ENCODE data around the gene INSIG1.

Gene INSIG1

GRCh38 chr7:155268211-155268610 is 29.5 kb upstream of the INSIG1 start:
- Histone ChIP-seq H3K36me3 (ENCODE audit: control insufficient read depth, insufficient read depth, low read length) (no peaks in the 10 kb centered on the region), H3K4me1 (ENCODE audit: control insufficient read depth, insufficient read depth, low read length) (no peaks in the 10 kb centered on the region), H3K27me3 (ENCODE audit: control insufficient read depth, insufficient read depth, low read length) (peaks cover 11% of the 10 kb centered on the region), H3K4me3 (ENCODE audit: low read length) (no peak overlapping the region), H3K9me3 (ENCODE audit: control insufficient read depth, low read length) (no peaks in the 10 kb centered on the region), H3K9ac (ENCODE audit: low read length) (no peak overlapping the region)

GRCh38 chr7:155268921-155269650 is 28.6 kb upstream of the INSIG1 start:
- Histone ChIP-seq H3K9me3 (ENCODE audit: control insufficient read depth, low read length) (no peaks in the 10 kb centered on the region), H3K27me3 (ENCODE audit: control insufficient read depth, insufficient read depth, low read length) (peaks cover 3% of the 10 kb centered on the region), H3K36me3 (ENCODE audit: control insufficient read depth, insufficient read depth, low read length) (no peaks in the 10 kb centered on the region), H3K4me1 (ENCODE audit: control insufficient read depth, insufficient read depth, low read length) (no peaks in the 10 kb centered on the region), H3K9ac (ENCODE audit: low read length) (no peak overlapping the region), H3K4me3 (ENCODE audit: low read length) (no peak overlapping the region)

GRCh38 chr7:155269766-155270585 is 27.7 kb upstream of the INSIG1 start:
- Histone ChIP-seq H3K36me3 (ENCODE audit: control insufficient read depth, insufficient read depth, low read length) (no peaks in the 10 kb centered on the region), H3K27me3 (ENCODE audit: control insufficient read depth, insufficient read depth, low read length) (no peaks in the 10 kb centered on the region), H3K9me3 (ENCODE audit: control insufficient read depth, low read length) (no peaks in the 10 kb centered on the region), H3K9ac (ENCODE audit: low read length) (no peak overlapping the region), H3K4me1 (ENCODE audit: control insufficient read depth, insufficient read depth, low read length) (no peaks in the 10 kb centered on the region), H3K4me3 (ENCODE audit: low read length) (no peak overlapping the region)

GRCh38 chr7:155270861-155271260 is 26.8 kb upstream of the INSIG1 start:
- Histone ChIP-seq H3K27me3 (ENCODE audit: control insufficient read depth, insufficient read depth, low read length) (no peaks in the 10 kb centered on the region), H3K4me3 (ENCODE audit: low read length) (no peak overlapping the region), H3K4me1 (ENCODE audit: control insufficient read depth, insufficient read depth, low read length) (no peaks in the 10 kb centered on the region), H3K36me3 (ENCODE audit: control insufficient read depth, insufficient read depth, low read length) (no peaks in the 10 kb centered on the region), H3K9ac (ENCODE audit: low read length) (no peak overlapping the region), H3K9me3 (ENCODE audit: control insufficient read depth, low read length) (no peaks in the 10 kb centered on the region)

- Histone ChIP-seq H3K9me3 (ENCODE audit: control insufficient read depth, low read length) (no peaks in the 10 kb centered on the region), H3K9ac (ENCODE audit: low read length) (no peak overlapping the region), H3K4me1 (ENCODE audit: control insufficient read depth, insufficient read depth, low read length) (peaks cover 6% of the 10 kb centered on the region), H3K4me3 (ENCODE audit: low read length) (no peak overlapping the region), H3K36me3 (ENCODE audit: control insufficient read depth, insufficient read depth, low read length) (no peaks in the 10 kb centered on the region), H3K27me3 (ENCODE audit: control insufficient read depth, insufficient read depth, low read length) (peaks cover 11% of the 10 kb centered on the region)
These were observed 22.9 kb upstream of the INSIG1 start for GRCh38 chr7:155274633-155275355.

GRCh38 chr7:155276042-155276799 is 21.5 kb upstream of the INSIG1 start:
- H3K36me3 ChIP-seq (ENCODE audit: control insufficient read depth, insufficient read depth, low read length): no peaks in the 10 kb centered on the region
- H3K9me3 ChIP-seq (ENCODE audit: control insufficient read depth, low read length): no peaks in the 10 kb centered on the region
- H3K27me3 ChIP-seq (ENCODE audit: control insufficient read depth, insufficient read depth, low read length): peaks cover 18% of the 10 kb centered on the region
- no peak overlapping the region for H3K4me3 ChIP-seq (ENCODE audit: low read length)
- H3K9ac ChIP-seq (ENCODE audit: low read length): no peak overlapping the region
- peaks cover 7% of the 10 kb centered on the region for H3K4me1 ChIP-seq (ENCODE audit: control insufficient read depth, insufficient read depth, low read length)

- H3K36me3 ChIP-seq (ENCODE audit: control insufficient read depth, insufficient read depth, low read length): no peaks in the 10 kb centered on the region
- peaks cover 18% of the 10 kb centered on the region for H3K27me3 ChIP-seq (ENCODE audit: control insufficient read depth, insufficient read depth, low read length)
- no peak overlapping the region for H3K9ac ChIP-seq (ENCODE audit: low read length)
- no peak overlapping the region for H3K4me3 ChIP-seq (ENCODE audit: low read length)
- H3K4me1 ChIP-seq (ENCODE audit: control insufficient read depth, insufficient read depth, low read length): peaks cover 14% of the 10 kb centered on the region
- H3K9me3 ChIP-seq (ENCODE audit: control insufficient read depth, low read length): no peaks in the 10 kb centered on the region
These were observed 20.8 kb upstream of the INSIG1 start for GRCh38 chr7:155276800-155277375.

- Histone ChIP-seq H3K36me3 (ENCODE audit: control insufficient read depth, insufficient read depth, low read length) (no peaks in the 10 kb centered on the region), H3K4me1 (ENCODE audit: control insufficient read depth, insufficient read depth, low read length) (peaks cover 14% of the 10 kb centered on the region), H3K9me3 (ENCODE audit: control insufficient read depth, low read length) (no peaks in the 10 kb centered on the region), H3K9ac (ENCODE audit: low read length) (no peak overlapping the region), H3K4me3 (ENCODE audit: low read length) (no peak overlapping the region), H3K27me3 (ENCODE audit: control insufficient read depth, insufficient read depth, low read length) (peaks cover 18% of the 10 kb centered on the region)
These were observed 20.2 kb upstream of the INSIG1 start for GRCh38 chr7:155277385-155277994.

GRCh38 chr7:155278921-155279320 is 18.8 kb upstream of the INSIG1 start:
- no peaks in the 10 kb centered on the region for H3K9me3 ChIP-seq (ENCODE audit: control insufficient read depth, low read length)
- H3K9ac ChIP-seq (ENCODE audit: low read length): no peak overlapping the region
- H3K4me1 ChIP-seq (ENCODE audit: control insufficient read depth, insufficient read depth, low read length): peaks cover 14% of the 10 kb centered on the region
- H3K36me3 ChIP-seq (ENCODE audit: control insufficient read depth, insufficient read depth, low read length): no peaks in the 10 kb centered on the region
- peaks cover 18% of the 10 kb centered on the region for H3K27me3 ChIP-seq (ENCODE audit: control insufficient read depth, insufficient read depth, low read length)
- no peak overlapping the region for H3K4me3 ChIP-seq (ENCODE audit: low read length)

- H3K9me3 ChIP-seq (ENCODE audit: control insufficient read depth, low read length): no peaks in the 10 kb centered on the region
- peaks cover 18% of the 10 kb centered on the region for H3K27me3 ChIP-seq (ENCODE audit: control insufficient read depth, insufficient read depth, low read length)
- H3K9ac ChIP-seq (ENCODE audit: low read length): no peak overlapping the region
- H3K4me1 ChIP-seq (ENCODE audit: control insufficient read depth, insufficient read depth, low read length): peaks cover 14% of the 10 kb centered on the region
- no peaks in the 10 kb centered on the region for H3K36me3 ChIP-seq (ENCODE audit: control insufficient read depth, insufficient read depth, low read length)
- H3K4me3 ChIP-seq (ENCODE audit: low read length): no peak overlapping the region
These were observed 17.8 kb upstream of the INSIG1 start for GRCh38 chr7:155279787-155280445.

Data from mucosa of stomach (tissue), 1 donor.